Measurements from ENCODE around the gene CPNE1.

- TF ChIP-seq CTCF (conservative IDR thresholded peaks at IDR 0.05; ENCODE audit: low read length) (no peak), EZH2phosphoT487 (IDR thresholded peaks at IDR 0.05; ENCODE audit: borderline replicate concordance) (no peak)
These were observed 43.7 kb downstream of the CPNE1 start for GRCh38 chr20:35620818-35621559.
